Activated CD4-positive, alpha-beta T cell treated with anti-CD3 and anti-CD28 coated beads, Interleukin-2, amount 50 U/mL, for 48 hours (primary cell): ENCODE measurements around the gene PPP2R5A.
A peak's percentile ranks its signal among the peaks of the same experiment; 100 is the strongest.
"Not testable (repeated sequence)": the region's sequence is repeated elsewhere in the genome, so short reads cannot be mapped to it uniquely, and the experiment has no call there.

ENCODE experiments used
- DNase-seq, 2 experiments: peaks; one replicate each; pipeline ENCODE4 v3.0.0-alpha.2; 2020

The PPP2R5A gene

DNA sequence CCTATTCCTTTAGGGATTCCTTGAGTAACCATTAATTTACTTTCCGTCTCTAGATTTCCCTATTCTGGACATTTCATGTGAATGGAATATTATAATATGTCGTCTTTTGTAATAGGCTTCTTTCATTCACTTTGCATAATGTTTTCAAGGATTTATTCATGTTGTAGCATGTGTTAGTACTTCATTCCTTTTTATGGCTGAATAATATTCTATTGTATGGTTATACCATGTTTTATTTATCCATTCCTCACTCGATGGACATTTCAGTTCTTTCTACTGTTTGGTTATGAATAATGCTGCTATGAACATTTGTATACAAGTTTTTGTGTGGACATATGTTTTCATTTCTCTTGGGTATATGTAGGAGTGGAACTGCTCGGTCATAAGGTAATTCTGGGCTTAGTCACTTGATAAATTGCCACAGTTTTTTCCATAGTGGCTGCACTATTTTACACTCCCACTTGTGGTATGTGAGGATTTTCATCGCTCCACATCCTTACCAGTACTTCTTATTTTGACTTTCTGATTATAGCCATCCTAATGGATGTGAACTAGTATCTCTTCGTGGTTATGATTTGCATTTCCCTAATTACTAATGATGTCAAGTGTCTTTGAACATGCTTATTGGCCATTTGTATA is 17.7 kb downstream of the PPP2R5A start:
- no peak for DNase-seq

DNA sequence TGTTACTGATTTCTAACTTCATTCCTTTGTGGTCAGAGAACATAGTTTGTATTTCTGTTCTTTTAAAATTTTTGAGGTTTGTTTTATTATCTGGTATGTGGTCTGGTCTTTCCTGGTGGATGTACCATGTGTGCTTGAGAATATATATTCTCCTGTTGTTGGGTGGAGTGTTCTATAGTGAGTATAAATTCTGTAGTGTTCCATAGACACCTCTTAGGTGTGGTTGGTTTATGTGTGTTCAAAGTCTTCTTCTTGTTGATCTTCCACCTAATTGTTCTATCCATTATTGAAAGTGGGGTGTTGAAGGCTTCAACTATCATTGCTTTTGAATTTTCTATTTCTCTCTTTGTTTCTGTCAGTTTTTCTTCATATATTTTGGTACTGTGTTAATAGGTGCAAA is 20.1 kb downstream of the PPP2R5A start:
- no peak for DNase-seq

- DNase-seq: not testable (repeated sequence)
Observed at GRCh38 chr1:212305984-212306452, 20.8 kb downstream of the PPP2R5A start.

DNA sequence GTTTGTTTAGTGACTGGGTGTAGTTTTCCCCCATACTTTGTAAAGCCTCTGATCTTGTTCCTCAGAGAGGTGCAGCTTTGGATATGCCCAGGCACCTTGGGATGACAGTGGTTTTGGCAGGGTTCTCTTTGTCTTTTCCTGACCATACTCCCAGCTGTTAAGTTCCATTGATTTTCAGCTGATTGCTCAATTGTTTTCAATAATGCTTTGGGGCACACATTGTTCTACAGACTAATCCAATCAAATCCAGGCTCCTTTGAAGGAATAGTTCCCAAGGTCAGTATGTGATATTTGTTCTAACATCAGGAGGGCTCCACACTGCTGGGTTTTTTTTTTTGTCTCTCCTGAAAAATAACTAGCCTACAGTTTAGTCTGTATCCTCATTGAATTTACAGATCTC is 24.8 kb downstream of the PPP2R5A start:
- no peak for DNase-seq

DNA sequence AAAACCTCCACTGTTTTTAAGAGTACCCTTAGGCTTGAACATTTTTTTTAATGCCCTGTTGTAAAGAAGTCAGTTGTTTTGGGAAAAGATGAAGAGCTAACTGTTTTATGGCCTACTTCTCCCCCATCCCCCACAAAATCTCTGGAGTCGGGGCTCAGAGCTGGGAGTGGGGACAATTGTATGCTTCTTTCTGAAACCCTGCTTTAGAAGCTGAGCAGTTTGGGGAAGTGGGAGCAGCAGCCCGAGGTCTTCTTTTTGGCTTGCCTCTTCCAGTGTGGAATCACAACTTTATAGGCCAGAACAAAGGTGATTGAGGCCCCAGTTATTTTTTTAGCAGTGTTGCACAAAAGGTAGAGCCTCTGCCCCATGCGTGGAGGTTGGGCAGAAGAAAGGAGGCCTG is 25.2 kb downstream of the PPP2R5A start:
- no peak for DNase-seq

- DNase-seq: no peak
Observed at GRCh38 chr1:212311836-212312497, 26.8 kb downstream of the PPP2R5A start.

- no peak for DNase-seq
Observed at GRCh38 chr1:212313616-212314015, 28.4 kb downstream of the PPP2R5A start.

- DNase-seq: no peak
Observed at GRCh38 chr1:212315184-212315583, 30.0 kb downstream of the PPP2R5A start.

DNA sequence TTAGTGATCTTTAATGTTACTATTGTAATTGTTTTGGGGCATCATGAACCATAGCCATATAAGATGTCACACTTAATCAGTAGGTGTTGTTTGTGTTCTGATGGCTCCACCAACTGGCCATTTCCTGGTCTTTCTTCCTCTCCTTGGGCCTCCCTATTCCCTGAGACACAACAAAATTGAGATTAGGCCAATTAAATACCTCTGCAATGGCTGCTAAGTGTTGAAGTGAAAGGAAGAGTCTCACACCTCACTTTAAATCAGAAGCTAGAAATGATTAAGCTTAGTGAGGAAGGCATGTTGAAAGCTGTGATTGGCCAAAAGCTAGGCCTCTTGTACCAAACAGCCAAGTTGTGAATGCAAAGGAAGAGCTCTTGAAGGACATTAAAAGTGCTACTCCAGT is 30.7 kb downstream of the PPP2R5A start:
- peak in 1 of 2 experiments; percentile 20 for DNase-seq

- no peak for DNase-seq
Observed at GRCh38 chr1:212317916-212318315, 32.7 kb downstream of the PPP2R5A start.

DNA sequence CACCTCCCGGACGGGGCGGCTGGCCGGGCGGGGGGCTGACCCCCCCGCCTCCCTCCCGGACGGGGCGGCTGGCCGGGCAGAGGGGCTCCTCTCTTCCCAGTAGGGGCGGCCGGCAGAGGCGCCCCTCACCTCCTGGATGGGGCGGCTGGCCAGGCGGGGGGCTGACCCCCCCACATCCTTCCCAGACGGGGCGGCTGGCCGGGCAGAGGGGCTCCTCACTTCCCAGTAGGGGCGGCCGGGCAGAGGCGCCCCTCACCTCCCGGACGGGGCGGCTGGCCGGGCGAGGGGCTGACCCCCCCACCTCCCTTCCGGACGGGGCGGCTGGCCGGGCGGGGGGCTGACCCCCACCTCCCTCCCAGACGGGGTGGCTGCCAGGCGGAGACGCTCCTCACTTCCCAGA is 35.8 kb downstream of the PPP2R5A start:
- DNase-seq: not testable (repeated sequence)

DNA sequence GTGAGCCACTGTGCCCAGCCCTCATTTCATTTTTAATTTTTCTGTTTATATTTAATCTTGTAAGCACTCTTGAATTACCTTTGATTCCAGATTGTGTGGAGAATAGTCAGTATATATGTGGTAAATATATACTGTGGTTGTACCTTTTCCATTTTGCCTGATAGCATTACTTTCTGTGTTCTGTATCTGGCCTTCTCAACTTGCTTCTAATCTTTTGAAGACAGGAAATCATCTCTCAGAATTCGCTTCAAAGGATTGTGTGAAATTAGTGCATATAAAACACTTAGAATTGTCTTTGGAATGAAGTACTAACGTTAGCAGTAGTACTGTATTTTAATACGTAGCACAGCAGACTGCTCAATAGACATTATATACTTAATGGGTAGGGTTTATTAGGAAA is 37.9 kb downstream of the PPP2R5A start:
- DNase-seq: no peak

- no peak for DNase-seq
Observed at GRCh38 chr1:212326541-212326940, 41.3 kb downstream of the PPP2R5A start.

- no peak for DNase-seq
Observed at GRCh38 chr1:212328248-212328647, 43.0 kb downstream of the PPP2R5A start.

DNA sequence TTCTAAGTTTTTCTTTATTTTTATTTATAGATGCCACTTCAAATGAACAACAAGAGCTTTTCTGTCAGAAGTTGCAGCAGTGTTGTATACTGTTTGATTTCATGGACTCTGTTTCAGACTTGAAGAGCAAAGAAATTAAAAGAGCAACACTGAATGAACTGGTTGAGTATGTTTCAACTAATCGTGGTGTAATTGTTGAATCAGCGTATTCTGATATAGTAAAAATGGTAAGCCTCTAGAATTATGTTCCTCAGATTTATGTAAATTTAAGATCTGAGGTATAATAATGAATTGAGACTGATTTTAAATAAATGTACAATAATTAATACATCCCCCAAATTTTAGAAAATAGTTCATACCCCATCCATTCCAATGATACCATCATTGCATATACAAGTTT is 43.9 kb downstream of the PPP2R5A start:
- DNase-seq: no peak

GRCh38 chr1:212341090-212341489 is 55.9 kb downstream of the PPP2R5A start:
- DNase-seq: no peak

DNA sequence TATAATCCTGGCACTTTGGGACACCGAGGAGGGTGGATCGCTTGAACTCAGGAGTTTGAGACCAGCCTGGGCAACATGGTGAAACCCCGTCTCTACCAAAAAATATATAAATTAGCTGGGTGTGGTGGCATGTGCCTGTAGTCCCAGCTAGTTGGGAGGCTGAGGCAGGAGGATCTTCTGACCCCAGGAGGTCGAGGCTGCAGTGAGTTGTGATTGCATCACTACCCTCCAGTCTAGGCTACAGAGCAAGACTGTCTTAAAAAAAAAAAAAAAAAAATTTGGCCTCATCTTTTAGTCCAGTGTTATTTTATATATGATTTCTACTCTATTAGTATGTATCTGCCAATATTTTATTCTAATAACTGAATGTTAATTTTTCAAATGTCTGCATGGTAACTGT is 59.7 kb downstream of the PPP2R5A start:
- no peak for DNase-seq

GRCh38 chr1:212346601-212347000 is 61.4 kb downstream of the PPP2R5A start:
- no peak for DNase-seq

DNA sequence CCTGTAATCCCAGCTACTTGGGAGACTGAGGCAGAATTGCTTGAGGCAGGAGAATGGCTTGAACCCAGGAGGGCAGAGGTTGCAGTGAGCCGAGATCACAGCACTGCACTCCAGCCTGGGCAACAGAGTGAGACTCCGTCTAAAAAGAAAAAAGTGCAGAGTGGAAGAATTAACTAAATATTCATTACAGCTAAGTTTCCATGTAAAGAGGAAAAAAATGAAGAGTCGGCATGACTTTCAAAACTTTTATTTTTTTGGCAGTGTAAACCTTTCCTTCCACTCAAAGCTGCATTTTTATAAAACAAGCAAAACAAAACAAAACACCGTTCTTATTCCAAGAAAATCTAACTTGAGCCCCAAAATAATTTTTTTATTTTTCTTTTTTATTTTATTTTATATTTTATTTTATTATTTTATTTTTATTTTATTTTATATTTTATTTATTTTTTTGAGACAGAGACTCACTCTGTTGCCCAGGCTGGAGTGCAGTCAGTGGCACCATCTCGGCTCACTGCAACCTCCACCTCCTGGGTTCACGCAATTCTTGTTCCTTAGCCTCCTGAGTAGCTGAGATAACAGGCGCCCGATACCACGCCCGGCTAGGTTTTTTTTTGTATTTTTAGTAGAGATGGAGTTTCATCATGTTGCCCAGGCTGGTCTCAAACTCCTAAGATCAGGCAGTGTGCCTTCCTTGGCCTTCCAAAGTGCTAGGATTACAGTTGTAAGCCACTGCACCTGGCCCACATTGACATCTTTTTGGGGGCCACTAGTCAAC is 66.6 kb downstream of the PPP2R5A start:
- DNase-seq: no peak

DNA sequence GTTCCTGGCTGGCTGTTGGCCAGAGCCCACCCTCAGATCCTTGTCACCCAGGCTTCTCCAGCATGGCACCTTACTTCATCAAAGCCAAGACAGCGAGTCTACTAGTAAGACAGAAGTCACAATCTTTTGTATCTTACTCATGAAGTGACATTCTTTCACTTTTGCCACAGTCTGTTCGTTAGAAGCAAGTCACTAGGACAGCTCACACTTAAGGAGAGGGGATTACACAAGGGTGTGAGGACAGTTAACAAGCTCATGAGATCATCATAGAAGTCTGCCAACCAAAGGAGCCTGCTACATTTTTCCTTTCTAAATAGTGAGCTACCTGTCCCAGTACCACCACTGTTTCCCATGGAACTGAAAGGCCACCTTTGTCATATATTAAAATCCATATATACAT is 68.0 kb downstream of the PPP2R5A start:
- no peak for DNase-seq

DNA sequence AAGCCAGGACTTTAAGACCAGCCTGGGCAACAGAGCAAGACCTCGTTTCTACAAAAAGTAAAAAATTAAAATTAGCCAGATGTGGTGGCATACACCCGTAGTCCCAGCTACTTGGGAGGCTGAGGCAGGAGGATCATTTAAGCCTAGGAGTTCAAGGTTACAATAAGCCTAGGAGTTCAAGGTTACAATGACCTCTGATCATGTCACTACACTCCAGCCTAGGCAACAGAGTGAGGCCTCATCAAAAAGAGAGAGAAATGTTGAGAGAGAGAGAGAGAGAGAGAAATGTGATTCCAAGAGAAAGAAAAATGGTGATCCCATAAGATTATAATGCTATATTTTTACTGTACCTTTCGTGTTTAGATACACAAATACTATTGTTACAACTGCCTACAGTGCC is 69.3 kb downstream of the PPP2R5A start:
- DNase-seq: no peak

GRCh38 chr1:212355230-212355969 is 70.2 kb downstream of the PPP2R5A start:
- DNase-seq: no peak

GRCh38 chr1:212359794-212360479 is 74.7 kb downstream of the PPP2R5A start:
- DNase-seq: peak; percentile 13 to 42
